ENCODE data around the gene KRT32. TPM values are rescaled to one million over a fixed set of nuclear protein-coding genes. Genes with fewer than 3 reads are reported as not detected.

KRT32 gene
- total RNA-seq, 3 donors from 2014 or later, result 0.33 to 0.73 TPM; not detected in 1

DNA sequence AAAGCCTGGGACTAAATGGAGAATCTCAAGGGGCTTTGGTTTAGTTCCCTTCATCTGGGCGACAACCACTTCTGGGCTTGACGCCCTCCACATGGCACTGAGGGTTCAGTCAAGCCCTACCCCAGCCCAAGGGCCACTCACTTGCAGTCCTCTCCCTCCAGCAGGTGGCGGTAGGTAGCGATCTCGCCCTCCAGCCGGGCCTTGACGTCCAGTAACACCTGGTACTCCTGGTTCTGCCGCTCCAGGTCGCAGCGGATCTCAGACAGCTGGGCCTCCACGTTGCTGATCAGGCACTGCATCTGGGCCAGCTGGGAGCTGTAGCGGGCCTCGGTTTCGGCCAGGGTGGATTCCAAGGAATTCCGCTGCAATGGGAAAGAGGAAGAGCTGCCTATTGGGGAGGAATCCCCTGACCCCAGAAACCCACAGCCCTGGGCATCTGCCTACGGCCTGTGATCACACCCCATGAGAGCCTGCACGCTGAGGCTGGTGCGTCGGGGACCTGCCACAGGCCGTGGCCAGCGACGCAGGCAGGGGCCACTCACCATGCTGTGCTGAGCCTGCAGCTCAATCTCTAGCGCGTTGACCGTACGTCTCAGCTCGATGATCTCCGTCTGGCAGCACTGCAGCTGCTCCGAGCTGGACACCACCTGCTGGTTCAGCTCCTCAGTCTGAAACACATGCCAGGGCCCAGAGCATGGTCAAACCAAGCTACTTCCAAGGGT is 19.8 kb upstream of the KRT32 start:
- TF ChIP-seq POLR2A (IDR thresholded peaks at IDR 0.05) (no peak), POLR2AphosphoS5 (IDR thresholded peaks at IDR 0.05) (no peak)
- TF ChIP-seq, protein P1, sequence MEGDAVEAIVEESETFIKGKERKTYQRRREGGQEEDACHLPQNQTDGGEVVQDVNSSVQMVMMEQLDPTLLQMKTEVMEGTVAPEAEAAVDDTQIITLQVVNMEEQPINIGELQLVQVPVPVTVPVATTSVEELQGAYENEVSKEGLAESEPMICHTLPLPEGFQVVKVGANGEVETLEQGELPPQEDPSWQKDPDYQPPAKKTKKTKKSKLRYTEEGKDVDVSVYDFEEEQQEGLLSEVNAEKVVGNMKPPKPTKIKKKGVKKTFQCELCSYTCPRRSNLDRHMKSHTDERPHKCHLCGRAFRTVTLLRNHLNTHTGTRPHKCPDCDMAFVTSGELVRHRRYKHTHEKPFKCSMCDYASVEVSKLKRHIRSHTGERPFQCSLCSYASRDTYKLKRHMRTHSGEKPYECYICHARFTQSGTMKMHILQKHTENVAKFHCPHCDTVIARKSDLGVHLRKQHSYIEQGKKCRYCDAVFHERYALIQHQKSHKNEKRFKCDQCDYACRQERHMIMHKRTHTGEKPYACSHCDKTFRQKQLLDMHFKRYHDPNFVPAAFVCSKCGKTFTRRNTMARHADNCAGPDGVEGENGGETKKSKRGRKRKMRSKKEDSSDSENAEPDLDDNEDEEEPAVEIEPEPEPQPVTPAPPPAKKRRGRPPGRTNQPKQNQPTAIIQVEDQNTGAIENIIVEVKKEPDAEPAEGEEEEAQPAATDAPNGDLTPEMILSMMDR (IDR thresholded peaks at IDR 0.05), result no peak
- no peaks in the 10 kb centered on the region for H3K27me3 ChIP-seq
- no peak for DNase-seq (ENCODE audit: low spot score in 2 of 2)
- H3K4me3 ChIP-seq, result no peak overlapping the region
- H3K9me3 ChIP-seq, result no peaks in the 10 kb centered on the region
- no peaks in the 10 kb centered on the region for H3K4me1 ChIP-seq
- intact Hi-C loops (cut with DNase I; ENCODE audit: low total_unique reads), result no loop called here
- H3K27ac ChIP-seq, result no peak overlapping the region
- H3K36me3 ChIP-seq, result no peaks in the 10 kb centered on the region

DNA sequence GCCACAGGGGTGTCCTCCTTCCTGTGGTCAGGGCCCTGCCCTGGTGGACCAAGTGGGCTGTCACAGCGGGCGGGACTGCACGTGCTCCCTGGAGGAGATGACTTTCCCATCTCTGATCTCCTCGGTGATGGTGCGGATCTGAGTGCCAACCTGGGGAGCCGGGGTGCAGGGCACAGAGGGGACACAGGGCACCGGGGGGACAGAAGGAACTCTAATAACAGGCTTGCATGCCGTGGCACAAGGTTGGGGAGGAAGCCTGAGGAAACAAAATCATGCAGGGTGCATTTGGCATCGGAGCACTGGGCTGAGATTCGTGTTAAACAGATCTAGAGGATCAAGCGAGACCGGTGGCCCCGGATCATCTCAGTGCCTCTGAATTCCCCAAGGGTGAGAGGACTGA is 19.1 kb upstream of the KRT32 start:
- H3K9me3 ChIP-seq, result no peaks in the 10 kb centered on the region
- H3K4me1 ChIP-seq, result no peaks in the 10 kb centered on the region
- TF ChIP-seq, protein P1 (IDR thresholded peaks at IDR 0.05), result no peak
- no peak for TF ChIP-seq POLR2AphosphoS5 (IDR thresholded peaks at IDR 0.05)
- no peak for TF ChIP-seq POLR2A (IDR thresholded peaks at IDR 0.05)
- intact Hi-C loops (cut with DNase I; ENCODE audit: low total_unique reads), result no loop called here
- no peaks in the 10 kb centered on the region for H3K36me3 ChIP-seq
- H3K27ac ChIP-seq, result no peak overlapping the region
- no peak overlapping the region for H3K4me3 ChIP-seq
- H3K27me3 ChIP-seq, result no peaks in the 10 kb centered on the region
- DNase-seq (ENCODE audit: low spot score in 2 of 2), result no peak

DNA sequence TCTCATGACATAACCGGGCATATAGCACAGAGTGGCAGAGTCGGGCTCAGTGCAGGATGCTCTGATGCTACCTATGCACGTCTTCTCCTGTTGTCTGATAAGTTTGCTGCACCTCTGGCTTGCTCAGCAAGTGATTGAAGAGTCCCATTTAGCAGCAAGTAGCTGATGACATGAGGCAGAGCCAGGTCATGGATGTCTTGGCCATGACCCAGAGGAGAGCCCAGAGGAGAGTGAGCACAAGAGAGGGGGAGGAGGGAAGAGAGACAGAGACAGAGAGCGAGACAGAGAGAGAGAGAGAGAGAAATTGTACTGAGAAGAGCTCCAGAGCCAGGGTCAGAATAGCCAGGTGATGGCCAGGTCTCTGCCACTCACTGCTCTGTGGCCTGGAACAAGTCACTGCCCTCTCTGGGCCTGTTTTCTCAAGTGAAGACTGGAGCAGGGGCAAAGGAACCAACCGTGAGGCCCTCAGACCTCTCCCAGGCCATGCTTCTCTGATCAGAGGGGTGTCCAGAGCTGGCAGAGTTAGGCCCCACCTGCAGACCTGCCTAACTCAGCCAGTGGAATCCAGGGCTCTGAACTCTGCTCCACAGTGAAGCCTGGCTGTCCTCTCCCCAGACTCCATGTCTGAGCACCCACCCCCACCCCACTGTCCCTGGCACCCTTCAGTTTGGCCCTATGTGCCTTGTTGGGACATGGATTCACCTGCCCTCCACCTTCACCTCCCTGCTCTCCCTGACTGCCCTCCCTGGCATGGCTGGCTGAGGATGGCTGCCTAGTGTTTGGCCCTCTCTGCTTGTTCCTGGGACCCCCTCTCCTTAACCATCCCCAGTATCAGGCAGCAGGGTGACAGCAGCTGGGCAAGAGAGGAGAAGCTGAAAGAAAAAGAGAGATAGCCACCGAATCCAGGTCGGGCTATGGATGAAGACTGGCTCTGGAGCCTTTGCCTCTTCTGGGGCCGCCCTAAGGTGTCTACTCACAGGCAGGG is 18.0 kb upstream of the KRT32 start:
- Histone ChIP-seq H3K4me3 (no peak overlapping the region), H3K4me1 (no peaks in the 10 kb centered on the region), H3K27ac (no peak overlapping the region), H3K36me3 (no peaks in the 10 kb centered on the region), H3K27me3 (no peaks in the 10 kb centered on the region), H3K9me3 (no peaks in the 10 kb centered on the region)
- no peak for TF ChIP-seq POLR2AphosphoS5 (IDR thresholded peaks at IDR 0.05)
- TF ChIP-seq POLR2A (IDR thresholded peaks at IDR 0.05), result no peak
- TF ChIP-seq, protein P1 (IDR thresholded peaks at IDR 0.05), result no peak
- no peak for DNase-seq (ENCODE audit: low spot score in 2 of 2)
- intact Hi-C loops (cut with DNase I; ENCODE audit: low total_unique reads), result no loop called here

DNA sequence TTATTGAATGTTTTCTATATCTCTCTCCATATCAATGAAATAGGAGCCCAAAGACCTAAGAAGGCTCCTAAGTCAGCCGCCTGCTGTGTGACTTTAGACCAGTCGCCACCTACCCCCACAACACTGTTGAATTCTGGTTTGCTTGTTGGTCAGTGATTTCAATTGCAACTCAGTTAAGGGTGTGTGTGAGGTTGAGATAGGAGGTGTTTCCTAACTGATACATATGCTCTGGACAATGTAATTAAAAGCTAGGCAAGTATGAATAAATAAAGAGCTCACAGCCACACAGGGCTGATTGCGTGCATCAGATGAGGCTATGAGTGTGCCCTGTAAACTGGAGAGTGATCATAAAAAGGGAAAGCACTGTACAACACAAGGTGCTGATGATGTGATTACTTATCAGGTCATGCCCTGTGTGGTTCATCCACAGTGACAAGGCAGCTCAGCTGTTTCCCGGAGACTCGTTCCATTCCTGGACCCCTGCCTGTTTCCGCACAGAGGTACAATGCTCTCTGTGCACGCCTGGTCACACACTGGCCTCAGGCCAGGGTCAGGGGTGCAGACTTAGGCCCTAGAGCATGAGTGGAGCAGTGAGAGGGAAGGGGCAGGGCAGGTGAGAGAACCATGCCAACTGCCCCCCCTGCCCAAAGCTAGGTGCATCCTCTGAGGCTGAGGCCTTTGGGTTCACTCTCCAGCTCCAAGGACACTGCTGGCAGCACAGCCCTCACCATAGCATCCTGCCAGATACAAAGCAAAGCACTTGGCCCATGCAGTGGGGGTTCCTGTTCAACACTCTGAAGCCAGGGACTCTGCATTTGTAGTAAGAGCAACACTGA is 17.0 kb upstream of the KRT32 start:
- DNase-seq (ENCODE audit: low spot score in 2 of 2), result no peak
- H3K9me3 ChIP-seq, result no peaks in the 10 kb centered on the region
- TF ChIP-seq, protein P1 (IDR thresholded peaks at IDR 0.05), result no peak
- no peak for TF ChIP-seq POLR2AphosphoS5 (IDR thresholded peaks at IDR 0.05)
- intact Hi-C loops (cut with DNase I; ENCODE audit: low total_unique reads), result no loop called here
- no peaks in the 10 kb centered on the region for H3K27me3 ChIP-seq
- no peak overlapping the region for H3K27ac ChIP-seq
- H3K36me3 ChIP-seq, result no peaks in the 10 kb centered on the region
- H3K4me3 ChIP-seq, result no peak overlapping the region
- no peaks in the 10 kb centered on the region for H3K4me1 ChIP-seq
